Mesenchymal stem cell (in vitro differentiated cells and primary cell): ENCODE measurements around the gene PDE6C.

ENCODE experiments used
- DNase-seq: peaks from one replicate; pipeline ENCODE4 v3.0.0-alpha.2; 2013
- H2AFZ ChIP-seq: one replicate; pipeline ENCODE4 v1.6.1; 2013; ENCODE audit warnings: low read depth, mild to moderate bottlenecking, control low read depth, inconsistent platforms, low read length, moderate library complexity
- H2AK5ac ChIP-seq: 2 replicates; pipeline ENCODE4 v1.6.1; 2013; ENCODE audit warnings: low read length, moderate library complexity, mild to moderate bottlenecking, inconsistent platforms; ENCODE audit not compliant: severe bottlenecking
- H2BK120ac ChIP-seq: one replicate; pipeline ENCODE4 v1.6.1; 2013; ENCODE audit warnings: low read depth, mild to moderate bottlenecking, inconsistent platforms, low read length, moderate library complexity
- H2BK12ac ChIP-seq, 2 experiments: one replicate each; pipeline ENCODE4 v1.6.1; 2013; ENCODE audit warnings: inconsistent platforms in 2 of 2, low read length in 2 of 2, mild to moderate bottlenecking in 2 of 2, moderate library complexity in 2 of 2, control low read depth in 1 of 2
- H2BK15ac ChIP-seq: one replicate; pipeline ENCODE4 v1.6.1; 2013; ENCODE audit warnings: mild to moderate bottlenecking, low read depth, inconsistent platforms; ENCODE audit not compliant: poor library complexity, severe bottlenecking
- H2BK5ac ChIP-seq: 2 replicates; pipeline ENCODE4 v1.6.1; 2013; ENCODE audit warnings: low read depth, mild to moderate bottlenecking, low read length, control low read depth, inconsistent platforms; ENCODE audit not compliant: poor library complexity, severe bottlenecking
- H3K14ac ChIP-seq, 2 experiments: one replicate each; pipeline ENCODE4 v1.6.1; 2013; ENCODE audit warnings: inconsistent platforms in 2 of 2, low read length in 2 of 2, control low read depth in 1 of 2, mild to moderate bottlenecking in 1 of 2, moderate library complexity in 1 of 2
- H3K18ac ChIP-seq, 2 experiments: one replicate each; pipeline ENCODE4 v1.6.1; 2013; ENCODE audit warnings: inconsistent platforms in 2 of 2, low read length in 2 of 2, control low read depth in 1 of 2, low read depth in 1 of 2, mild to moderate bottlenecking in 1 of 2
- H3K23ac ChIP-seq, 2 experiments: one replicate each; pipeline ENCODE4 v1.6.1; 2013; ENCODE audit warnings: inconsistent platforms in 2 of 2, low read length in 2 of 2, mild to moderate bottlenecking in 2 of 2, moderate library complexity in 2 of 2, control low read depth in 1 of 2
- H3K27ac ChIP-seq: 2 replicates; pipeline ENCODE4 v1.5.1; 2013; ENCODE audit warnings: mild to moderate bottlenecking, moderate library complexity, low read length, control low read depth, inconsistent platforms; ENCODE audit not compliant: poor library complexity, severe bottlenecking
- H3K27me3 ChIP-seq, 2 experiments: 2 replicates each; pipeline versions ENCODE4 v1.6.1 to v1.7.0; 2013; ENCODE audit warnings: low read length in 2 of 2, mild to moderate bottlenecking in 2 of 2, moderate library complexity in 2 of 2, control low read depth in 1 of 2, inconsistent platforms in 1 of 2; ENCODE audit not compliant: control insufficient read depth in 1 of 2, insufficient read depth in 1 of 2
- H3K36me3 ChIP-seq, 2 experiments: 2 replicates each; pipeline versions ENCODE4 v1.6.1 to v1.7.0; 2013; ENCODE audit warnings: low read length in 2 of 2, control low read depth in 1 of 2, inconsistent platforms in 1 of 2, low read depth in 1 of 2, mild to moderate bottlenecking in 1 of 2; ENCODE audit not compliant: insufficient read depth in 2 of 2, control insufficient read depth in 1 of 2
- H3K4ac ChIP-seq, 2 experiments: one replicate each; pipeline ENCODE4 v1.6.1; 2013; ENCODE audit warnings: inconsistent platforms in 2 of 2, low read length in 2 of 2, mild to moderate bottlenecking in 2 of 2, moderate library complexity in 2 of 2, control low read depth in 1 of 2, low read depth in 1 of 2
- H3K4me1 ChIP-seq: 2 replicates; pipeline ENCODE4 v1.6.1; 2013; ENCODE audit warnings: low read depth, low read length, control low read depth; ENCODE audit not compliant: control insufficient read depth, insufficient read depth
- H3K4me2 ChIP-seq: 2 replicates; pipeline ENCODE4 v1.6.1; 2013; ENCODE audit warnings: low read length, mild to moderate bottlenecking, inconsistent platforms; ENCODE audit not compliant: poor library complexity, severe bottlenecking
- H3K4me3 ChIP-seq, 2 experiments: 2 replicates each; pipeline versions ENCODE4 v1.5.1 to v1.7.0; 2013; ENCODE audit warnings: low read length in 2 of 2, mild to moderate bottlenecking in 2 of 2, control low read depth in 1 of 2, low read depth in 1 of 2; ENCODE audit not compliant: insufficient read depth in 1 of 2
- H3K79me1 ChIP-seq: replicated peaks from 2 replicates; pipeline ENCODE4 v1.6.1; 2013; ENCODE audit warnings: mild to moderate bottlenecking, control low read depth, low read length, inconsistent platforms; ENCODE audit not compliant: poor library complexity, severe bottlenecking
- H3K9ac ChIP-seq: 2 replicates; pipeline ENCODE4 v1.7.0; 2013; ENCODE audit warnings: mild to moderate bottlenecking, low read length, moderate library complexity
- H3K9me3 ChIP-seq: 2 replicates; pipeline ENCODE4 v1.7.0; 2013; ENCODE audit warnings: mild to moderate bottlenecking, low read length; ENCODE audit not compliant: control insufficient read depth
- H4K8ac ChIP-seq: one replicate; pipeline ENCODE4 v1.6.1; 2013; ENCODE audit warnings: inconsistent platforms, mild to moderate bottlenecking, low read length, moderate library complexity
- H4K91ac ChIP-seq: one replicate; pipeline ENCODE4 v1.6.1; 2013; ENCODE audit warnings: mild to moderate bottlenecking, low read length, inconsistent platforms
- whole genome bisulfite sequencing: methylation state at CpG from one replicate; pipeline ENCODE4 v1.1.7; 2013; ENCODE audit warnings: mixed read lengths; 5-methylcytosine and 5-hydroxymethylcytosine counted together

Gene PDE6C

DNA sequence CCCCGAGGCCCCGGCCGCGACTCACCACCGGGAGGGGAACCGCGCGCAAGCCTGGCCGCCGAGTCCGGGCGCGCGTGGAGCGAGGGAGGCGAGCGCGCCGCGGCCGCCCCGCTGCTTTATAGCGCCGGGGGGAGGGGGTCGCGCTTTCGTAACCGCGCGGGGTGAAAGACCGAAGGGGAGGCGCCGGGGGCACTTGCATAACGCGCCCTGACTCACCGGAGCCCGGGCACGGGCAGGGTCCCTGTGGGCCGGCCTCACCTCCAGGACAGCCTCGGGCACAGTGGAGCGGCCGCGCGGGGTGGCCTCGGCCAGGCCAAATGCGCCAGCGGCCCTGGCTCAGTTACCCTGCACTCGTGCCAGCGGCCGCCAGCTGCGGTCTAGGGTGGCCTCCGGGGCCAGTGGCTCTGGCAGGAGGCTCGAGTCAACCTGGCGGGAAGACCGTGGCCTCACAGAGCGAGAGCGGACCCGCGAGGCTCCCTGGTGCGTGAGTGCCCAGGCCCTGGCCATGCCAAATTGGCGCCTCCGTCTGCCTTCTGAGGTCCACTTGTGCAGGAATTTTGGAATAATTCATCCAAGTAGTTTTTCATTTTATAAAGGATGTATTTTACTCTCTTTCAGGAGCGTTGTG, 11.1 kb upstream of the PDE6C start, which contains the start of gene RBP4:
Gene RBP4 (minus strand): TSS at position 90 of the 628 bp plus-strand sequence. CDS start 207 bp downstream, outside the sequence.
- H4K91ac ChIP-seq = no peak within 1 kb of the TSS
- H3K4me2 ChIP-seq = peak within 1 kb of the TSS; percentile 100
- no peak within 1 kb of the TSS for H2BK120ac ChIP-seq
- no peaks in the 10 kb centered on the region for H3K79me1 ChIP-seq
- H3K9me3 ChIP-seq = no peaks in the 10 kb centered on the region
- H2AFZ ChIP-seq = no peak within 1 kb of the TSS
- H4K8ac ChIP-seq = no peak within 1 kb of the TSS
- peaks cover 29 to 54% of the 10 kb centered on the region in 2 experiments for H3K27me3 ChIP-seq
- H3K23ac ChIP-seq = no peak within 1 kb of the TSS
- H3K4ac ChIP-seq = no peak within 1 kb of the TSS
- H2BK15ac ChIP-seq = no peak within 1 kb of the TSS
- no peak within 1 kb of the TSS for H2BK12ac ChIP-seq
- H3K36me3 ChIP-seq = no peaks in the 10 kb centered on the region
- no peak within 1 kb of the TSS for H3K18ac ChIP-seq
- no peak within 1 kb of the TSS for H3K9ac ChIP-seq
- no peak within 1 kb of the TSS for H2AK5ac ChIP-seq
- no peak within 1 kb of the TSS for H2BK5ac ChIP-seq
- H3K27ac ChIP-seq = no peak within 1 kb of the TSS
- peak within 1 kb of the TSS; percentile 56 to 63 for H3K4me3 ChIP-seq
- H3K4me1 ChIP-seq = peaks cover 15% of the 10 kb centered on the region
- 3% methylated on average over 43 of the region's 63 CpGs for WGBS
- peak; percentile 18 for DNase-seq
- no peak within 1 kb of the TSS for H3K14ac ChIP-seq

DNA sequence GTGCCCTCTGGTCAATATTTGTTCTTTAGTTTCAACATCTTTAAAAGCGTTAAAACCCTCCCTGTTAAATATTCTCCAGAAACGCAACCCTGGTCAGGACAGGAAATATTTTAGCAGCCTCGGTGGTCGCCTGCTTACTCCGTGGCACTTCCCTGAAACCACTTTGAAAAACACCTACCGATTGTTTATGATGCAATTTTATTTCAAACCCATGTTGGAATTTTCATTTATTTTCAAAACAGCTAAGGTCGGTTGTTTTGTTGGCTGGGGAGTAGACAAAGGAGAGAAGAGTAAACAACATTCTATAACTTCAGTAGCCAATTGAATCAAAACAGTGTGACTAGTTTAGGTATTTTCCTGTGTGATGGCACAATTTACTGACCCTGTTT, 10.6 kb upstream of the PDE6C start:
- H3K14ac ChIP-seq = no peak overlapping the region
- no peak overlapping the region for H2AK5ac ChIP-seq
- H3K4me3 ChIP-seq = peak overlapping the region in 1 of 2 experiments; percentile 63
- H3K23ac ChIP-seq = no peak overlapping the region
- no peak overlapping the region for H3K18ac ChIP-seq
- H3K4ac ChIP-seq = no peak overlapping the region
- peaks cover 29 to 58% of the 10 kb centered on the region in 2 experiments for H3K27me3 ChIP-seq
- no peak overlapping the region for H4K8ac ChIP-seq
- no peak overlapping the region for H2AFZ ChIP-seq
- H2BK12ac ChIP-seq = no peak overlapping the region
- H3K9me3 ChIP-seq = no peaks in the 10 kb centered on the region
- no peaks in the 10 kb centered on the region for H3K36me3 ChIP-seq
- no peak overlapping the region for H2BK5ac ChIP-seq
- no peak overlapping the region for H3K27ac ChIP-seq
- H3K79me1 ChIP-seq = no peaks in the 10 kb centered on the region
- no peak overlapping the region for H2BK15ac ChIP-seq
- DNase-seq = no peak
- H3K9ac ChIP-seq = no peak overlapping the region
- peak overlapping the region; percentile 100 for H3K4me2 ChIP-seq
- peaks cover 15% of the 10 kb centered on the region for H3K4me1 ChIP-seq
- no peak overlapping the region for H4K91ac ChIP-seq
- no peak overlapping the region for H2BK120ac ChIP-seq
- 6% methylated on average over 7 of the region's 7 CpGs for WGBS

DNA sequence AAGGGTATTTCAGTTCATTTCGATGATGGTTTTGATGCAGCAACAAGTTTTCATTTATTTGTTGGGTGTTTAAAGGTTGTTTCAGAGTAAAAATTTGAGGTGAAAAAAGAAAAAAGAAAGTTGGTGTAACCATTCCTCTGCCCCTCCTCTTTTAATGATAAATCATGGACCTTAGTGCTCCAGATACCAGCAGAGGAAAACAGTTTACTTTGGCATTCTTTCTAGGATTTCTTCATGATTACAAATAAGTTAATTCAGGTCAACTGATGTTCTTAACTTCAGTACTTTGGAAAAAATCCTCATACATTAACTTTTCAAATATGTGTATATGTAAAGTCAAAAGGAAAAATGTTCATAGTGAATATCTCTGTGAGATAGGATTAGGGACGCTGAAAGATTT, 9.3 kb upstream of the PDE6C start:
- H3K23ac ChIP-seq = no peak overlapping the region
- H2BK12ac ChIP-seq = no peak overlapping the region
- H3K4me3 ChIP-seq = no peak overlapping the region
- no peak overlapping the region for H2BK5ac ChIP-seq
- no peak for DNase-seq
- no peak overlapping the region for H3K27ac ChIP-seq
- no peaks in the 10 kb centered on the region for H3K36me3 ChIP-seq
- H2AFZ ChIP-seq = no peak overlapping the region
- no peak overlapping the region for H3K4ac ChIP-seq
- H3K79me1 ChIP-seq = no peaks in the 10 kb centered on the region
- WGBS = 80% methylated on average over 1 of the region's 2 CpGs
- no peak overlapping the region for H3K14ac ChIP-seq
- no peak overlapping the region for H2BK15ac ChIP-seq
- no peak overlapping the region for H2BK120ac ChIP-seq
- H3K4me1 ChIP-seq = peaks cover 15% of the 10 kb centered on the region
- H3K27me3 ChIP-seq = peaks cover 27 to 58% of the 10 kb centered on the region in 2 experiments
- no peak overlapping the region for H4K91ac ChIP-seq
- H4K8ac ChIP-seq = no peak overlapping the region
- H3K9ac ChIP-seq = no peak overlapping the region
- no peak overlapping the region for H3K4me2 ChIP-seq
- H3K9me3 ChIP-seq = peaks cover 4% of the 10 kb centered on the region
- no peak overlapping the region for H3K18ac ChIP-seq
- no peak overlapping the region for H2AK5ac ChIP-seq

DNA sequence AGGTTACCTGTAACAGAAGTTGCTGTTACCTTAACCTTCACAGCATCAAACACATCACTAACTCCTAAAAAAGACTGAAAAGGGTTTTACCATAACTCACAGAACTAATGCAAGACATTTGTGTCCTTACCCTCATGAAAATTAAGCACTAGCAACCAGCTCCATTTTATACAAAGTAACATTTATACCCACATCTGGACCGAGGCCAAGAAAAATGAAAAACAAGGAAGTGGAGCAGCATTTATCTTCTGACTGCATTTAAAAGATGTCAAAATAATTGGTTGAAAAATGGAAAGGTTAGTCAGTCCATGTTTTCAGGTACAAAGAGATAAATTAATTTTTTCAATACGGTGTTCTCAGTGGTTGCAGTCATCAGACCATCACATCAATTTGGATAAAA, 8.2 kb upstream of the PDE6C start:
- H3K4me2 ChIP-seq = no peak overlapping the region

More for the DNA sequence above, 8.2 kb upstream of the PDE6C start:
- 100% methylated on average over 1 of the region's 2 CpGs for WGBS
- Histone ChIP-seq H3K27ac (no peak overlapping the region), H4K91ac (no peak overlapping the region), H3K14ac (no peak overlapping the region), H3K4me1 (peaks cover 15% of the 10 kb centered on the region), H2AFZ (no peak overlapping the region), H2BK120ac (no peak overlapping the region), H2AK5ac (no peak overlapping the region), H4K8ac (no peak overlapping the region), H3K27me3 (peaks cover 26 to 63% of the 10 kb centered on the region in 2 experiments), H2BK15ac (no peak overlapping the region), H3K4ac (no peak overlapping the region), H2BK5ac (no peak overlapping the region), H3K9me3 (peaks cover 4% of the 10 kb centered on the region), H3K4me3 (no peak overlapping the region), H3K79me1 (no peaks in the 10 kb centered on the region), H3K36me3 (no peaks in the 10 kb centered on the region), H3K18ac (no peak overlapping the region), H3K9ac (no peak overlapping the region), H2BK12ac (no peak overlapping the region), H3K23ac (no peak overlapping the region)
- DNase-seq = no peak
